BJ (cell line): ENCODE measurements around the gene EMX2. TPM values are rescaled to one million over a fixed set of nuclear protein-coding genes. Genes with fewer than 3 reads are reported as not detected.

Experiments
- CTCF ChIA-PET: fragments of 350-600 bp; formaldehyde crosslinking; extraction: SDS; loops from one replicate; lab custom pipeline; 2021; ENCODE audit warnings: antibody characterized with exemption, inconsistent platforms; lab: Yijun Ruan, JAX
- POLR2A ChIA-PET: fragments of 300-600 bp; sonication (Branson Sonifier 250); formaldehyde crosslinking; extraction: SDS; loops from one replicate; lab custom pipeline; 2021; ENCODE audit warnings: antibody characterized with exemption; lab: Charles Lee
- DNase-seq: peaks from one replicate; pipeline ENCODE4 v3.0.0-alpha.2; 2011; ENCODE audit warnings: low read depth
- H3K27me3 ChIP-seq: 2 replicates; pipeline ENCODE4 v1.6.0; 2011; ENCODE audit warnings: low read length; ENCODE audit not compliant: control insufficient read depth, insufficient read depth
- H3K36me3 ChIP-seq: 2 replicates; pipeline ENCODE4 v1.5.1; 2011; ENCODE audit warnings: low read length; ENCODE audit not compliant: control insufficient read depth, insufficient read depth
- H3K4me3 ChIP-seq: 2 replicates; pipeline ENCODE4 v1.5.1; 2011; ENCODE audit warnings: low read depth, mild to moderate bottlenecking, control low read depth, low read length
- polyA plus RNA-seq: library from polyadenylated mRNA; depleted of rRNA; stranded (reverse); fragments of >200 nt; gene quantifications from 2 replicates; pipeline ENCODE4 v1.2.3, GENCODE V29; 2011
- TF ChIP-seq, protein P1 (sequence below): IDR thresholded peaks from 2 replicates; pipeline ENCODE4 v1.5.1; 2011; ENCODE audit warnings: low read depth, mild to moderate bottlenecking, control low read depth, inconsistent platforms, low read length, moderate library complexity; ENCODE audit not compliant: insufficient read depth

Gene EMX2
- polyA plus RNA-seq, 1 experiment = 0.31 TPM

DNA sequence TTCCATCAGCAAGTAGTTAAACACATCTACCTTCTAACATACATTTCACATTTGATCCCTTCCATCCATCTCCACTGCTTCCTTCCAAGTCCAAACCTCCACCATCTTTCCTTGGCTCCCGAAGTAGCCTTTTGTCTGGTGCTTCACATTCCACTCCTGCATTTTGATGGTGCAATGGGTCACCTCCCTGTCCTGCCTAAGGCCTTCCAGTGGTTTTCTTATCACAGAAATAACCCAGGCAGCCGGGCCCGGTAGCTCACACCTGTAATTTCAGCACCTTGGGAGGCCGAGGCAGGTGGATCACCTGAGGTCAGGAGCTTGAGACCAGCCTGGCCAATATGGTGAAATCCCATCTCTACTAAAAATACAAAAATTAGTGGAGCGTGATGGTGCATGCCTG, 44.5 kb downstream of the EMX2 start:
- CTCF ChIA-PET = no interaction called here
- H3K27me3 ChIP-seq = no peaks in the 10 kb centered on the region; the same call in 1 of the 2 replicates
- H3K4me3 ChIP-seq = no peak overlapping the region
- POLR2A ChIA-PET = no interaction called here
- H3K36me3 ChIP-seq = no peaks in the 10 kb centered on the region
- TF ChIP-seq, protein P1, sequence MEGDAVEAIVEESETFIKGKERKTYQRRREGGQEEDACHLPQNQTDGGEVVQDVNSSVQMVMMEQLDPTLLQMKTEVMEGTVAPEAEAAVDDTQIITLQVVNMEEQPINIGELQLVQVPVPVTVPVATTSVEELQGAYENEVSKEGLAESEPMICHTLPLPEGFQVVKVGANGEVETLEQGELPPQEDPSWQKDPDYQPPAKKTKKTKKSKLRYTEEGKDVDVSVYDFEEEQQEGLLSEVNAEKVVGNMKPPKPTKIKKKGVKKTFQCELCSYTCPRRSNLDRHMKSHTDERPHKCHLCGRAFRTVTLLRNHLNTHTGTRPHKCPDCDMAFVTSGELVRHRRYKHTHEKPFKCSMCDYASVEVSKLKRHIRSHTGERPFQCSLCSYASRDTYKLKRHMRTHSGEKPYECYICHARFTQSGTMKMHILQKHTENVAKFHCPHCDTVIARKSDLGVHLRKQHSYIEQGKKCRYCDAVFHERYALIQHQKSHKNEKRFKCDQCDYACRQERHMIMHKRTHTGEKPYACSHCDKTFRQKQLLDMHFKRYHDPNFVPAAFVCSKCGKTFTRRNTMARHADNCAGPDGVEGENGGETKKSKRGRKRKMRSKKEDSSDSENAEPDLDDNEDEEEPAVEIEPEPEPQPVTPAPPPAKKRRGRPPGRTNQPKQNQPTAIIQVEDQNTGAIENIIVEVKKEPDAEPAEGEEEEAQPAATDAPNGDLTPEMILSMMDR = no peak
- no peak for DNase-seq

DNA sequence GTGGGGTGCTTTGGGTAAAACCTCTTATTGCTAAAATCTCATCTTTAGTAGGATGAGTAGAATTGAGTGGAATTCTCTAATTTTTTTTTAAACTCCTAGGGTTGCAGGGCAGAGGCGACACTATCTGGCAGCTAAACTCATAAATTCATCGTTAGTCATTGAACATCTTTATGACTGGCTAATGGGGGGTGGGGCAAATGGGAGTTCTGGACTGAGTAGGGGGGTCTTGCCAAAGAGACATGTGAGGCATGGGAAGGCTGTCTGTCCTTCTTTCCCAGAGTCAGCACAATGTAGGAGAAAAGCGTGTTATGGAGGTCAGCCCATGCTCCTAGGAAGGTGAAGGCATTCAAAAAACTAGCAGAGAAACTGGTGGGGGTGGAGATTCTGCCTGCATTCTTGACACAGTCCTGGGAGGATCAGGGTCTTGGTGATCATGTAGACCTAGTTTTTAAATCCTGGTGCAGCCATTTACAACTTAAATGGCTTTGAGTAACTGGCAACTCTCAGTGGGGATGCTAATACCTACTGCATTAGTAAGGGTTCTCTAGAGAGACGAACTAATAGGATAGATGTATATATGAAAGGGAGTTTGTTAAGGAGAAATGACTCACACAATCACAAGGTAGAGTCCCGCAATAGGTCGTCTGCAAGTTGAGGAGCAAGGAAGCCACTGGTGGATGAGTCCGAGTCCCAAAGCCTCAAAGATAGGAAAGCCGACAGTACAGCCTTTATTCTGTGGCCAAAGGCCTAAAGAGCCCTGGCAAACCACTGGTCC, 47.7 kb downstream of the EMX2 start:
- TF ChIP-seq, protein P1 = no peak
- H3K27me3 ChIP-seq = no peaks in the 10 kb centered on the region; the same call in 1 of the 2 replicates
- POLR2A ChIA-PET = no interaction called here
- H3K4me3 ChIP-seq = no peak overlapping the region
- CTCF ChIA-PET = no interaction called here
- no peak for DNase-seq
- H3K36me3 ChIP-seq = no peaks in the 10 kb centered on the region

DNA sequence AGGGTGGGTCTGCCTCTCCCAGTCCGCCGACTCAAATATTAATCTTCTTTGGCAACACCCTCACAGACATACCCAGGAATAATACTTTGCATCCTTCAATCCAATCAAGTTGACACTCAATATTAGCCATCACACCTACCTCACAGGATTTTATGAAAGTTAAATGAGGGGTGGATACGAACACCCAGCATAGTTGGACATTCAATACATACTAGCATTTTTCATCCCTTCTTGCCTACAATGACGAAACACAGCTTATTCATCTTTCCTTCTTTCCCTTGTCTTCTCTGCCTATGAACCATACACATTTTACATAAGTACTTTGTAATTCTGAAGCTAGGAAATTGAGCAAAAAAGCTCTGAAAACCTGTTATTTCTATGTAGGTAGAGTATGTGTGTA, 48.5 kb downstream of the EMX2 start:
- DNase-seq = no peak
- Histone ChIP-seq H3K27me3 (no peaks in the 10 kb centered on the region; the same call in 1 of the 2 replicates), H3K4me3 (no peak overlapping the region), H3K36me3 (no peaks in the 10 kb centered on the region)
- ChIA-PET CTCF (no interaction called here), POLR2A (no interaction called here)
- TF ChIP-seq, protein P1 = no peak

DNA sequence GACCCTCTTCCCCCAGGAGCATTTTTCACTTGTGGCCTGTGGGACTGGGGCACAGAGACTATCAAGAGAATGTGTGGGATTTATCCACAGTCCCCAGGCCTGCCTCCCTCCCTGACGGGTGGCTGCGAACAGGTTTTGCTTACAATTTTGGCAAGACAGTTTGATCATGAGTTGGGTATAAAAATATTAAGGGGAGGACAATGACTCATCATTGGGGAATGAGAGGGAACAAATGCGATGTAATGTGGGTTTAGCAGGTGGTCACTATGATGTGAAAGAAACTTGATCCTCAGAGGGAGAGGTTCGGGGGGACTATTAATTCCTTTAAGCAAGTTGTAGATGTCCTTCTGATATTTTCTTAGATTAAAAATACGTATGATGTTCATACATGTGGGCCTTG, 52.2 kb downstream of the EMX2 start:
- POLR2A ChIA-PET = no interaction called here
- H3K4me3 ChIP-seq = no peak overlapping the region
- no peak for DNase-seq
- CTCF ChIA-PET = interaction anchor here (1.8 kb wide), 1 partner anchor 15 kb away, joined by 3 read pairs; no protein-coding TSS in a partner anchor
- H3K36me3 ChIP-seq = no peaks in the 10 kb centered on the region
- TF ChIP-seq, protein P1 = no peak
- H3K27me3 ChIP-seq = no peaks in the 10 kb centered on the region; the same call in 1 of the 2 replicates

DNA sequence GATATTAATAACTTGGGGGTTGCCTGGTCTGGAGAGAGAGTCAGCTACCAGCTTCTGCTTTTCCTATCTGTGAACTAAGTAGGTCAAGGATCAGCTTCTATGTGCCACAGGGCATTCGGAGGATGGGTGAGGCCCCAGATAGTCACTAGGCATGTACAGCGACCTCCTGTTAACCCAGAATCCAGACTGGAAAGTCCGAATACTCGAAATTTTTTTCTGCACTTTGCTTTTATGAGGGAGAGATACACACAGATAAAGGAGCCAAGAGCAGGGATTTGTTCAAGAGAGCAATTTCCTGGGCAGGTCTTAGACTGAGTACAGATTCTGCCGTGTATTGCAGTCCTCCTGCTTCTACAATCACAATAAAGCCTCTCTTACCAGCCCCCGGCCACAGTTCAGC, 54.2 kb downstream of the EMX2 start:
- H3K36me3 ChIP-seq = no peaks in the 10 kb centered on the region
- no peak overlapping the region for H3K4me3 ChIP-seq
- no peak for DNase-seq
- TF ChIP-seq, protein P1 = no peak
- no peaks in the 10 kb centered on the region; the same call in 1 of the 2 replicates for H3K27me3 ChIP-seq
- POLR2A ChIA-PET = no interaction called here
- CTCF ChIA-PET = no interaction called here
